GM21381 (cell line): ENCODE data around the gene MICAL3.
"Not testable (repeated sequence)": the region's sequence is repeated elsewhere in the genome, so short reads cannot be mapped to it uniquely, and the experiment has no call there.

Experiments used
- ATAC-seq: cut with Tn5 transposase; IDR thresholded peaks from one replicate; pipeline ENCODE4 v1.9.1; 2021; ENCODE audit warnings: mild to moderate bottlenecking, moderate library complexity; ENCODE audit not compliant: unreplicated experiment

MICAL3 gene

GRCh38 chr22:18001040-18001893, 23.1 kb downstream of the MICAL3 start:
- no peak for ATAC-seq

- ATAC-seq: no peak
These were observed 23.8 kb downstream of the MICAL3 start for GRCh38 chr22:18000441-18001039.

GRCh38 chr22:17999851-18000250, 24.5 kb downstream of the MICAL3 start:
- ATAC-seq: no peak

- ATAC-seq: no peak
These were observed 25.4 kb downstream of the MICAL3 start for GRCh38 chr22:17998913-17999312.

GRCh38 chr22:17997456-17997855, 26.9 kb downstream of the MICAL3 start:
- no peak for ATAC-seq

- ATAC-seq: not testable (repeated sequence)
These were observed 29.1 kb downstream of the MICAL3 start for GRCh38 chr22:17995256-17995655.

- ATAC-seq: no peak
These were observed 29.8 kb downstream of the MICAL3 start for GRCh38 chr22:17994424-17995108.

- ATAC-seq: not testable (repeated sequence)
These were observed 31.4 kb downstream of the MICAL3 start for GRCh38 chr22:17992976-17993375.

- ATAC-seq: not testable (repeated sequence)
These were observed 32.4 kb downstream of the MICAL3 start for GRCh38 chr22:17991992-17992391.

GRCh38 chr22:17990942-17991341, 33.4 kb downstream of the MICAL3 start:
- ATAC-seq: no peak

- no peak for ATAC-seq
These were observed 34.2 kb downstream of the MICAL3 start for GRCh38 chr22:17990147-17990546.

GRCh38 chr22:17988800-17989513, 35.4 kb downstream of the MICAL3 start:
- ATAC-seq: no peak

- no peak for ATAC-seq
These were observed 38.8 kb downstream of the MICAL3 start for GRCh38 chr22:17985606-17986005.

GRCh38 chr22:17985071-17985470, 39.3 kb downstream of the MICAL3 start:
- ATAC-seq: not testable (repeated sequence)

- no peak for ATAC-seq
These were observed 40.2 kb downstream of the MICAL3 start for GRCh38 chr22:17984114-17984513.

GRCh38 chr22:17982572-17983141, 41.7 kb downstream of the MICAL3 start:
- no peak for ATAC-seq

GRCh38 chr22:17981497-17981896, 42.9 kb downstream of the MICAL3 start:
- ATAC-seq: no peak

GRCh38 chr22:17980638-17981051, 43.7 kb downstream of the MICAL3 start:
- ATAC-seq: no peak

GRCh38 chr22:17980015-17980590, 44.3 kb downstream of the MICAL3 start:
- ATAC-seq: no peak

GRCh38 chr22:17978027-17978426, 46.3 kb downstream of the MICAL3 start:
- ATAC-seq: no peak
